ES-I3 (cell line): ENCODE data around the gene PARD3B.

Experiments
- H3K36me3 ChIP-seq: 2 replicates; pipeline ENCODE4 v1.6.1; 2013; ENCODE audit warnings: mild to moderate bottlenecking, low read length, control low read depth, moderate library complexity; ENCODE audit not compliant: insufficient read depth
- H3K4me1 ChIP-seq: 2 replicates; pipeline ENCODE4 v1.6.1; 2013; ENCODE audit warnings: mild to moderate bottlenecking, control low read depth, low read length; ENCODE audit not compliant: insufficient read depth
- H3K9ac ChIP-seq: 2 replicates; pipeline ENCODE4 v1.6.1; 2013; ENCODE audit warnings: low read depth, mild to moderate bottlenecking, low read length, moderate library complexity
- H3K9me3 ChIP-seq: 2 replicates; pipeline ENCODE4 v1.6.1; 2013; ENCODE audit warnings: mild to moderate bottlenecking, low read length, moderate library complexity; ENCODE audit not compliant: control insufficient read depth, insufficient read depth

Gene PARD3B

DNA sequence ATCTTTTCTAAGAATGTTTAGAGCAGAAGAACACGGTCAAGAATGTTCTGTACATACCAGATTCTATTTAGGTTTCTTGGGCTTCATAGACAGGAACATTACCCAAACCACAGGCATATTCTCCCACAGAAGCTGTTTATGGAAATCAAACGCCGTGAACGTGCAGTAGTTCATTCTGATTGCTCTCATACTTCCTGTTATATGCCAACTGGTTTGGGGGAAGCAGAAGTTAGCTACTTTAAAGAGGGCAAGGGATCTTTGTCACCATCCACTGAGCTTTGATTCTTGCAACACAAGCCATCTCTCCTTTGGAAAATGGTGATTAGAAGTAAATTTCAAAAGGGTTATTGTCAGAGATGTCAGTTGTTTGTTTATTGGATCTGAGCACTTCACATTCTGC lies 954.8 kb downstream of the PARD3B start:
- Histone ChIP-seq H3K4me1 (no peaks in the 10 kb centered on the region), H3K9me3 (no peaks in the 10 kb centered on the region), H3K36me3 (no peaks in the 10 kb centered on the region; the same call in 1 of the 2 replicates), H3K9ac (no peak overlapping the region)

DNA sequence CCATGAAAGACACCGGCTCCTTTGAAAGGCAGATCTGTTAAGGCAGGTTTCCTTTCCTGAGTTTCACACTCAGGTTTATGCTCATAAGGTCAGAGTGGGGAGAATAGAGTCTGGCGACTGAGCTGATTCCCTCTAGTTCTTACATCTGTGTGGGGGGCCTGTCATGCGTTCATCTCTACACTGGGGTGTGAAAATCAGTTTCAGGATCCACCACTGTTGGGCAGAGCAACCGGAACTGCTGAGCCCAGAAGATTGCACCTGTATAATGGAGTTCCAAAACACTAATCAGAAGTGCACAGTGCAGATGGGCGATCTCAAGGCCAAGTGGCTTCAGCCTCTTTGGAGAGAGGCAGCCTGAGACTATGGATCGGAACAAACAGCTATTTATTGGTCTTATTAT lies 955.7 kb downstream of the PARD3B start:
- no peaks in the 10 kb centered on the region for H3K4me1 ChIP-seq
- no peaks in the 10 kb centered on the region for H3K9me3 ChIP-seq
- H3K36me3 ChIP-seq, result no peaks in the 10 kb centered on the region; the same call in 1 of the 2 replicates
- no peak overlapping the region for H3K9ac ChIP-seq

DNA sequence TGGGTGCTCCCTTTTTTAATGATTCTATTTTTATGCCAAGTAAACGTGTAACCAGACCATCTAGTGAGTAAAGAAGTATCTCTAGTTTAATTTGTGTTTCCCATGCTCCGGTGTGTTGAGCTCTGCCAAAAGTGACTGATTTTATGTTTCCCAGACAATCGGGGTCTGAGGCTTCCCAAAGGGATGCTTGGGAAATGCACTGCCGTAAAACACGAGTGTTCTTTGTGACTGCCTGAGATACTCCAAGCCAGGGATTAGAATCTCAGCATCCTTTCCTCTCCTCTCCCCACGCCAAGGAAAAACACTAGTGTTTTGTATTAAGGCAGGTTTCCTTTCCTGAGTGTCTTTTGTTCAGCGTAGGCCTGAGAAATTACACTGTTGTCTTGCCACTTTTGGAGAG lies 956.6 kb downstream of the PARD3B start:
- Histone ChIP-seq H3K9ac (no peak overlapping the region), H3K4me1 (no peaks in the 10 kb centered on the region), H3K9me3 (no peaks in the 10 kb centered on the region), H3K36me3 (no peaks in the 10 kb centered on the region; the same call in 1 of the 2 replicates)

DNA sequence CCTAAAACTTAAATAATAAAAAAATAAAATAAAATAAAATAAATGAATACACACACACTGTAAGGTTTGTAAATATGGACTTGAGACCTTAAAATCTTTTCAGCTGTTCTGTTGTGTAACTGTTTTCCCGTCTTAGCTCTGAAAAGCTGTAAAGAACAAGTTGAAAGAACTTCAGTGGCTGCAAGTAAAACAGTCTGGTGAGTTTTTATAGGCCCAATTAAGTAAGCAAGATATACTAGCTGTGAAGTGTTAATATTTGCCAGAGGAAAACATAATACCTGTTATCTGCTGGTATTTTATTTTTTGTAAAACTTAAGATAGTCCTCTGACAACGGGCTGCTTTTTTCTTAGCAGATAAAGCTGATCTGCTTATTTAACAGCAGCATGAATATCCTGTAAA lies 960.1 kb downstream of the PARD3B start:
- no peaks in the 10 kb centered on the region for H3K9me3 ChIP-seq
- no peaks in the 10 kb centered on the region; the same call in 1 of the 2 replicates for H3K4me1 ChIP-seq
- no peak overlapping the region for H3K9ac ChIP-seq

DNA sequence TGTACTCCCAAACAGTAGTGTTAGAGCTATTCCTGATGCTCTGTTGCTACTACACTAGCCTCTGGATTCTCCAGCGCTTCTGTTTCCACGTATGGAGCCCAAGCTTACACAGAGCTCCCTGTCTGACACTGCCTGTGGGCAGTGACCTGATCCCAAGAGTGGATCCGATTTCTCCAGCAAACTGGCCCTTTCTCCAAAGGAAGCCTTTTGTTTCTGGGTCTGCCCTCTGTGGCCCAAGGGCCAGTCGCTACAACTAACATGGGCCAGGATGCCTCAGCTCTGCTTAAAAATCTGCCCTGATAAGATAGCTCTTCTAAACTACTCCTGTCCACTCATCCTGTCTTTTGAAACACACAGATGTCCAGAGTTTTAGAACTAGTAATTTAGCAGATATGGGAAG lies 964.4 kb downstream of the PARD3B start:
- H3K36me3 ChIP-seq, result no peaks in the 10 kb centered on the region
- H3K9me3 ChIP-seq, result no peaks in the 10 kb centered on the region
- no peaks in the 10 kb centered on the region; the same call in 1 of the 2 replicates for H3K4me1 ChIP-seq
- no peak overlapping the region for H3K9ac ChIP-seq

More for the DNA sequence above, 960.1 kb downstream of the PARD3B start:
- H3K36me3 ChIP-seq, result no peaks in the 10 kb centered on the region; the same call in 1 of the 2 replicates

DNA sequence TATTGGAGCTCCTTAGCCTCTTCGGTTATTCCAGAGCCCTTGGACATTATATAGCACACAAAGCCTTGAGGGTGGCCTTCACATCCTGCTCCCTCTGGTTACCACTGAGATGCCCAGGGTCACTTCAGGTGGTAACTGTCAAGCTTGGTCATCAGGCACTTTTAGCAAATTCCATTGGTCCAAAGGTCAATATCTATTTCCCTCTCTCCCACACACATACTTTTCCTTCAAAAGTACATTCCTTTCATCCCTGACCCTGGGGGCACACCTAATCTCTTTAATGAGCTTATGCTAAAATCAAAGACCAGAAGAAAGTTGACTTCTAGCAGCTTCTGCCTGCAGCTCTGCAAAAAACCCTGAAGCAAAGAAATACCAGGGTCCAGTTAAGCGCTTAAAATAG lies 965.1 kb downstream of the PARD3B start:
- Histone ChIP-seq H3K9ac (no peak overlapping the region), H3K4me1 (no peaks in the 10 kb centered on the region; the same call in 1 of the 2 replicates), H3K36me3 (no peaks in the 10 kb centered on the region), H3K9me3 (no peaks in the 10 kb centered on the region)

GRCh38 chr2:205511221-205511620 lies 965.9 kb downstream of the PARD3B start:
- no peaks in the 10 kb centered on the region for H3K9me3 ChIP-seq
- H3K9ac ChIP-seq, result no peak overlapping the region
- H3K36me3 ChIP-seq, result no peaks in the 10 kb centered on the region
- no peaks in the 10 kb centered on the region; the same call in 1 of the 2 replicates for H3K4me1 ChIP-seq

- Histone ChIP-seq H3K9ac (no peak overlapping the region), H3K36me3 (no peaks in the 10 kb centered on the region), H3K9me3 (no peaks in the 10 kb centered on the region), H3K4me1 (no peaks in the 10 kb centered on the region; the same call in 1 of the 2 replicates)
These were observed 966.4 kb downstream of the PARD3B start for GRCh38 chr2:205511641-205512040.

- Histone ChIP-seq H3K4me1 (no peaks in the 10 kb centered on the region), H3K9me3 (no peaks in the 10 kb centered on the region), H3K9ac (no peak overlapping the region), H3K36me3 (no peaks in the 10 kb centered on the region)
These were observed 975.0 kb downstream of the PARD3B start for GRCh38 chr2:205520311-205520710.

DNA sequence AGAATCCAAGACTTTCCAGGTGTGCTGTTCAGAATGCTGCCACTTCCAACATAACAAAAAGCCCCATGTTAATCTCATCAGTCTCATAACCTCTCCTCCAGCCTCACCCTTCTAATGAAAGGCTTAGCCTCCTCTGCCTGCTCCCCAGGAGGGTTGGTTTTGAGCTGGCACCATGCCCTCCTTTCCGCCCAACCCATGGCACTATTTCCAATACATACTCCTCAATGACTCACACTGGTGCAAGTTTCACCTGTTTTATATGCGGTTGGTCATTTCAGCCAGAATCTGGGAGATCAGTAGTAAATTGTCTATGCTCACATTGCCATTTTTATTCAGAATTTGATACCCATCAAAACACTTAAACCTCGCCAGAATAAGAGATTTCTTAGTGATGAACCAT lies 979.4 kb downstream of the PARD3B start:
- no peaks in the 10 kb centered on the region for H3K4me1 ChIP-seq
- H3K9me3 ChIP-seq, result no peaks in the 10 kb centered on the region
- H3K36me3 ChIP-seq, result no peaks in the 10 kb centered on the region
- H3K9ac ChIP-seq, result no peak overlapping the region

DNA sequence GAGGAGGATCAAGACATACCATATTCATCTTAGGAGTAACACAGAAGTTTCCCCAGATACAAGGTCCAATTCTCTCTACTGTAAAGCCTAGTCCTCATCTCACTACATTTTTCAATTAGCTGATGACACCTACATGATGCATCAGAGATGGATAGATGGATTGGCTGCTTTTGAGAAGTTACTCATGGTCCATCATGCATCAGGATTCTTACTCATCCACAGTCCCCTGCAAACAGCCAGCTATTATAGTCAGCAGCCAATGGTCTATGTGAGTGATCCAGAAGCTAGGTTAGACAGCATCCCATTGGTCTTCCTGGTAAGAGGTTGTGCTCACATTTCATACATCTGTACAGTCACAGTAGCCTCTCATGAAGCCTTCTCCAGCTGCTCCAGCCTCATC lies 982.5 kb downstream of the PARD3B start:
- Histone ChIP-seq H3K9me3 (no peaks in the 10 kb centered on the region), H3K4me1 (0 out of 2 replicates have a peak, but pooled peaks cover 4% of the 10 kb centered on the region), H3K36me3 (no peaks in the 10 kb centered on the region), H3K9ac (no peak overlapping the region)

GRCh38 chr2:205531072-205531471 lies 985.8 kb downstream of the PARD3B start:
- no peaks in the 10 kb centered on the region for H3K9me3 ChIP-seq
- 0 out of 2 replicates have a peak, but pooled peaks cover 4% of the 10 kb centered on the region for H3K4me1 ChIP-seq
- H3K9ac ChIP-seq, result no peak overlapping the region
- no peaks in the 10 kb centered on the region for H3K36me3 ChIP-seq

DNA sequence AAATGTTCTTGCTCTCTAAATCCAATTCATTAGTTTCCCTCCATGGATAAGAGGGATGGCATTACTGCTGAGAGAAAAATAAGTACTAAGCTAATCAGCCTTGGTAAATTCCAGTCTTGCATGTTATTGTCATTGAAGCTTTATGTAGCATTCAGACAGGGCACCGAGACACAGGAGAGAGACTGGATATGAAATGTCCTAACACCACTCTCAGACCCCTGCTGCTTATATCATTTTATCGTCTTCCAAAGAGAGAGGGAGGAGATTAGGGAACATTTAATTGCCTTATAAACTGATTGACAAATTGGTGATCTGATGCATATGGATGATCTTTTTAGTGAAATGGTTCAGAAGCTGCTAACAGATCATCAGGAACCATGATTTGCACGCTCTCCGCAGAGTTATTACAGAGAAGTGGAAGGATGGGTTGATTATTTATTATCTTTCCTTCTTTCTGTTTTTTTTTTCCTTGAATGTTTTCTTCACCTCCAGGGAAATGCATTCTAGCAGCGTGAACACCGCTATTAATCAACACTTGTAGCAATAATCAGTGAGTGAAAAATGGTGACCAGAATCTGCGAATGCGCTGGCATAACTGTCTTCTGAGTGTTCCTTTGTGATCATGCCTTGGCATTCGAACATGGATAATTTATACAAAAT lies 986.3 kb downstream of the PARD3B start:
- H3K4me1 ChIP-seq, result 0 out of 2 replicates have a peak, but pooled peaks cover 4% of the 10 kb centered on the region
- H3K9ac ChIP-seq, result no peak overlapping the region
- no peaks in the 10 kb centered on the region for H3K36me3 ChIP-seq
- no peaks in the 10 kb centered on the region for H3K9me3 ChIP-seq

DNA sequence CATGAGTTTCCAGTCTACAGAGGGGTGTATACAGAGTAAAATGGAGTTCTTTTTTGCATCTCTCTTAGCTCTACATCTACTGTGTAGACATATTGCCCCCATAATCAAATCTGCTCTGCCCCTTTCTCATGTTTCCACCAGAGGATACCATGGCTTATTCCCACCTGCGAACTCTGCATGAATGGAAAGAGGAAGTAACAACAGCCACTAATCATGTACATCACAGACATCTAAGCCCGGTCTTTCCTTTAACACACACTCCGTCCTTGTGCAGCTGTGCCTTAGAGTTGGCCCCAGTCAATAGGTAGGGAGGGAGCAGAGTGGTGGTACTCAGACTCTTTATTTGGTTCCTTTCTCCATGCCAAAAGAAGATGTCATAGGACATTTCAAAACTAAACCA lies 989.7 kb downstream of the PARD3B start:
- no peak overlapping the region for H3K9ac ChIP-seq
- 0 out of 2 replicates have a peak, but pooled peaks cover 4% of the 10 kb centered on the region for H3K4me1 ChIP-seq
- H3K9me3 ChIP-seq, result no peaks in the 10 kb centered on the region; the same call in 1 of the 2 replicates
- no peaks in the 10 kb centered on the region for H3K36me3 ChIP-seq

DNA sequence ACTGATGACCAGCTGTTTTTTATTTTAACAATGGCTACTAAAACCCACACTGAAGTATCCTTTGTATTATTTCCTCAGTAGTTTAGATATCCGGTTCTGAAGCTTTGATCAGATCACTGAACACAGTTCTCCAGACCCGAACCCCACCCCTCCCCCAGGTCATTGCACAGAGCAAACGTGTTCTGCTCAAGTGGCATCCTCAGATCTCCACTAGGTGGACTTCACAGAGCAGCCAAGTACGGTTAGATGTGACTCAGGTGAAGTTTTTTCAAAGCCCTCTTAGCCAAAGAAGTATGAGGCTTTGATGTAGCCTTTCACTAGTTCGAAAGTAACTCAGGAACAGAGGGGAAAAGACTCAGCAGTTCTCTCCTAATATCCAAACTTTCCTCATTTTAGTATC lies 994.3 kb downstream of the PARD3B start:
- Histone ChIP-seq H3K36me3 (no peaks in the 10 kb centered on the region), H3K9me3 (no peaks in the 10 kb centered on the region; the same call in 1 of the 2 replicates), H3K9ac (no peak overlapping the region), H3K4me1 (no peaks in the 10 kb centered on the region)
